Neural progenitor cell (in vitro differentiated cells): ENCODE results near the gene YPEL2.

ENCODE experiments used
- EZH2 ChIP-seq: fragments of 200-600 bp; sonication (generic); IDR thresholded peaks from 2 replicates; pipeline ENCODE4 v1.6.1; 2017; ENCODE audit warnings: antibody characterized with exemption, mild to moderate bottlenecking, moderate library complexity
- TF ChIP-seq, protein P1 (sequence below): fragments of 200-600 bp; sonication (generic); IDR thresholded peaks from 2 replicates; pipeline ENCODE4 v1.5.1; 2017; ENCODE audit warnings: antibody characterized with exemption, mild to moderate bottlenecking

DNA sequence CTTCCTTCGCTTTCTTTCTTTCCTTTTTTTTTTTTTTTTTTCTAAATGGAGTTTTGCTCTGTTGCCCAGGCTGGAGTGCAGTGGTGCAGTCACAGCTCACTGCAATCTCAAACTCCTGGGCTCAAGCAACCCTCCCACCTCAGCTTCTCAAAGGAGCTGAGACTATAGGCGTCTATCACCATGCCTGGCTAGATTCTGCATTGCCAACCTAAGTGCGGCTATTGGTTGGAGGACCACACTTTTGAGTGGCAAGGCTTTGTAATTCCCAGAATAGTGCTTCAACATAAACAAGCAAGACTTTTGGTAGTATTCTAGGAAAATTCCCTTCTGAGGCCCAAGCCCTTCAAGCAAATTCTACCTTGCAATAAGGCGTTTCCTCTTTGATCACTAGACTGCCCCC is 107.8 kb downstream of the YPEL2 start:
- TF ChIP-seq, protein P1, sequence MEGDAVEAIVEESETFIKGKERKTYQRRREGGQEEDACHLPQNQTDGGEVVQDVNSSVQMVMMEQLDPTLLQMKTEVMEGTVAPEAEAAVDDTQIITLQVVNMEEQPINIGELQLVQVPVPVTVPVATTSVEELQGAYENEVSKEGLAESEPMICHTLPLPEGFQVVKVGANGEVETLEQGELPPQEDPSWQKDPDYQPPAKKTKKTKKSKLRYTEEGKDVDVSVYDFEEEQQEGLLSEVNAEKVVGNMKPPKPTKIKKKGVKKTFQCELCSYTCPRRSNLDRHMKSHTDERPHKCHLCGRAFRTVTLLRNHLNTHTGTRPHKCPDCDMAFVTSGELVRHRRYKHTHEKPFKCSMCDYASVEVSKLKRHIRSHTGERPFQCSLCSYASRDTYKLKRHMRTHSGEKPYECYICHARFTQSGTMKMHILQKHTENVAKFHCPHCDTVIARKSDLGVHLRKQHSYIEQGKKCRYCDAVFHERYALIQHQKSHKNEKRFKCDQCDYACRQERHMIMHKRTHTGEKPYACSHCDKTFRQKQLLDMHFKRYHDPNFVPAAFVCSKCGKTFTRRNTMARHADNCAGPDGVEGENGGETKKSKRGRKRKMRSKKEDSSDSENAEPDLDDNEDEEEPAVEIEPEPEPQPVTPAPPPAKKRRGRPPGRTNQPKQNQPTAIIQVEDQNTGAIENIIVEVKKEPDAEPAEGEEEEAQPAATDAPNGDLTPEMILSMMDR: no peak
- no peak for TF ChIP-seq EZH2
